Measurements from ENCODE around the gene KIF20A.

DNA sequence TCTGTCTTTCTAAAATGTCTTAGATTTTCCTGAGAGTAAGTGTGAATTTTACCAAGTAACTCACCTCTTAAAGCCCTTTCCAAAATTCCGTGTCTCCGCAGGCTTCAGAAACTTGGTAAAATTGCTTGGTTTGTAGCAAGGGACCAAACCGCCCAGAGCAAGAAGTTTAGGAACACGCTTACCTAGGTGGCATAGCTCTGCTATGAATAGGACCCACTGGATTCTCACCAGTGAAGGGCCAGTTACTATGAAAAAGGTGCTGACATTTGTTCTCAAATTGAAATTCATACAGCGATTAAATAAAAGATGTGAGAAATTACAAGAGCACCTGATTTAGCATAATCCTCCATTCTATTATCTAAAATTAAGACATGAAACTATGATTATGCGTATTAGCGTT lies 46.4 kb upstream of the KIF20A start:
- TF ChIP-seq, protein P1, sequence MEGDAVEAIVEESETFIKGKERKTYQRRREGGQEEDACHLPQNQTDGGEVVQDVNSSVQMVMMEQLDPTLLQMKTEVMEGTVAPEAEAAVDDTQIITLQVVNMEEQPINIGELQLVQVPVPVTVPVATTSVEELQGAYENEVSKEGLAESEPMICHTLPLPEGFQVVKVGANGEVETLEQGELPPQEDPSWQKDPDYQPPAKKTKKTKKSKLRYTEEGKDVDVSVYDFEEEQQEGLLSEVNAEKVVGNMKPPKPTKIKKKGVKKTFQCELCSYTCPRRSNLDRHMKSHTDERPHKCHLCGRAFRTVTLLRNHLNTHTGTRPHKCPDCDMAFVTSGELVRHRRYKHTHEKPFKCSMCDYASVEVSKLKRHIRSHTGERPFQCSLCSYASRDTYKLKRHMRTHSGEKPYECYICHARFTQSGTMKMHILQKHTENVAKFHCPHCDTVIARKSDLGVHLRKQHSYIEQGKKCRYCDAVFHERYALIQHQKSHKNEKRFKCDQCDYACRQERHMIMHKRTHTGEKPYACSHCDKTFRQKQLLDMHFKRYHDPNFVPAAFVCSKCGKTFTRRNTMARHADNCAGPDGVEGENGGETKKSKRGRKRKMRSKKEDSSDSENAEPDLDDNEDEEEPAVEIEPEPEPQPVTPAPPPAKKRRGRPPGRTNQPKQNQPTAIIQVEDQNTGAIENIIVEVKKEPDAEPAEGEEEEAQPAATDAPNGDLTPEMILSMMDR (IDR thresholded peaks at IDR 0.05) = no peak
- no peak for TF ChIP-seq POLR2A (IDR thresholded peaks at IDR 0.05)
